Effector memory CD8-positive, alpha-beta T cell (primary cell): Measurements from ENCODE around the gene SEMA4D.

Source experiments
- ATAC-seq: fragments of 150-1000 bp; cut with Tn5 transposase; replicated peaks from 2 replicates; pipeline ENCODE4 v1.10.0; 2021; ENCODE audit warnings: mild to moderate bottlenecking, moderate library complexity
- DNase-seq, 3 experiments: peaks; one replicate each; pipeline ENCODE4 v3.0.0; 2021
- H3K27ac Mint-ChIP-seq, 2 donors: one replicate each; pipeline ENCODE4 v1.8.0; 2022; ENCODE audit warnings: mild to moderate bottlenecking in 2 of 2, mixed read lengths in 2 of 2, moderate library complexity in 2 of 2
- H3K27me3 Mint-ChIP-seq, 2 donors: one replicate each; pipeline ENCODE4 v1.8.0; 2022; ENCODE audit warnings: mixed read lengths in 2 of 2
- H3K36me3 Mint-ChIP-seq: one replicate; pipeline ENCODE4 v1.8.0; 2022; ENCODE audit warnings: mild to moderate bottlenecking, moderate library complexity, mixed read lengths; ENCODE audit not compliant: insufficient read depth
- H3K4me1 Mint-ChIP-seq, 2 donors: one replicate each; pipeline ENCODE4 v1.8.0; 2022; ENCODE audit warnings: low read depth in 2 of 2, mixed read lengths in 2 of 2
- H3K4me3 Mint-ChIP-seq, 2 donors: one replicate each; pipeline ENCODE4 v1.8.0; 2022; ENCODE audit warnings: mild to moderate bottlenecking in 2 of 2, mixed read lengths in 2 of 2, moderate library complexity in 2 of 2
- H3K9me3 Mint-ChIP-seq, 2 donors: one replicate each; pipeline ENCODE4 v1.8.0; 2022; ENCODE audit warnings: mixed read lengths in 2 of 2

The SEMA4D gene

GRCh38 chr9:89460551-89460950 is 37.4 kb downstream of the SEMA4D start:
- DNase-seq (no peak), ATAC-seq (no peak)
- Mint-ChIP-seq H3K36me3 (peaks cover 32% of the 10 kb centered on the region), H3K9me3 (no peaks in the 10 kb centered on the region), H3K27ac (peak overlapping the region; percentile 76 to 92), H3K27me3 (no peaks in the 10 kb centered on the region), H3K4me3 (peak overlapping the region; percentile 9 to 34), H3K4me1 (peaks cover 89% of the 10 kb centered on the region in 2 donors)

GRCh38 chr9:89458768-89459496 is 39.0 kb downstream of the SEMA4D start:
- H3K9me3 Mint-ChIP-seq, result no peaks in the 10 kb centered on the region
- peak overlapping the region; percentile 9 to 34 for H3K4me3 Mint-ChIP-seq
- H3K27me3 Mint-ChIP-seq, result no peaks in the 10 kb centered on the region
- peaks cover 40% of the 10 kb centered on the region for H3K36me3 Mint-ChIP-seq
- peaks cover 88 to 89% of the 10 kb centered on the region in 2 donors for H3K4me1 Mint-ChIP-seq
- ATAC-seq (no peak), DNase-seq (no peak)
- peak overlapping the region; percentile 16 to 92 for H3K27ac Mint-ChIP-seq

- no peak for ATAC-seq
- Mint-ChIP-seq H3K4me3 (peak overlapping the region; percentile 76 to 78), H3K27ac (peak overlapping the region; percentile 91 to 92)
Measured at GRCh38 chr9:89457376-89457855, 40.5 kb downstream of the SEMA4D start.

GRCh38 chr9:89455356-89455824 is 42.5 kb downstream of the SEMA4D start:
- no peaks in the 10 kb centered on the region for H3K27me3 Mint-ChIP-seq
- peak overlapping the region; percentile 76 to 78 for H3K4me3 Mint-ChIP-seq
- DNase-seq (no peak), ATAC-seq (peak; percentile 80)
- H3K36me3 Mint-ChIP-seq, result peaks cover 65% of the 10 kb centered on the region
- no peaks in the 10 kb centered on the region for H3K9me3 Mint-ChIP-seq
- H3K27ac Mint-ChIP-seq, result peak overlapping the region; percentile 91 to 92
- H3K4me1 Mint-ChIP-seq, result peaks cover 76 to 83% of the 10 kb centered on the region in 2 donors

More at GRCh38 chr9:89457376-89457855, 40.5 kb downstream of the SEMA4D start:
- no peaks in the 10 kb centered on the region for H3K9me3 Mint-ChIP-seq
- H3K4me1 Mint-ChIP-seq, result peaks cover 84 to 85% of the 10 kb centered on the region in 2 donors
- H3K36me3 Mint-ChIP-seq, result peaks cover 45% of the 10 kb centered on the region
- no peak for DNase-seq
- no peaks in the 10 kb centered on the region for H3K27me3 Mint-ChIP-seq

- Mint-ChIP-seq H3K27ac (peak overlapping the region; percentile 91 to 92), H3K4me3 (peak overlapping the region; percentile 76 to 78), H3K27me3 (no peaks in the 10 kb centered on the region), H3K9me3 (no peaks in the 10 kb centered on the region), H3K36me3 (peaks cover 67% of the 10 kb centered on the region), H3K4me1 (peaks cover 76 to 83% of the 10 kb centered on the region in 2 donors)
- ATAC-seq, result peak; percentile 25
- DNase-seq, result no peak
Measured at GRCh38 chr9:89454498-89455355, 43.2 kb downstream of the SEMA4D start.

GRCh38 chr9:89453452-89453851 is 44.5 kb downstream of the SEMA4D start:
- H3K4me3 Mint-ChIP-seq, result peak overlapping the region in 1 of 2 donors; percentile 78
- peaks cover 70% of the 10 kb centered on the region for H3K36me3 Mint-ChIP-seq
- no peak for ATAC-seq
- H3K9me3 Mint-ChIP-seq, result no peaks in the 10 kb centered on the region
- peak overlapping the region; percentile 91 to 92 for H3K27ac Mint-ChIP-seq
- no peaks in the 10 kb centered on the region for H3K27me3 Mint-ChIP-seq
- H3K4me1 Mint-ChIP-seq, result peaks cover 76 to 83% of the 10 kb centered on the region in 2 donors
- DNase-seq, result no peak

- no peak for ATAC-seq
- Mint-ChIP-seq H3K27ac (peak overlapping the region; percentile 91 to 92), H3K27me3 (no peaks in the 10 kb centered on the region), H3K36me3 (peaks cover 69% of the 10 kb centered on the region), H3K9me3 (no peaks in the 10 kb centered on the region), H3K4me1 (peaks cover 75 to 83% of the 10 kb centered on the region in 2 donors), H3K4me3 (peak overlapping the region; percentile 10 to 48)
- no peak for DNase-seq
Measured at GRCh38 chr9:89452561-89452960, 45.4 kb downstream of the SEMA4D start.

- no peak for ATAC-seq
- peak overlapping the region; percentile 59 for H3K27ac Mint-ChIP-seq
- H3K9me3 Mint-ChIP-seq, result no peaks in the 10 kb centered on the region
- H3K4me3 Mint-ChIP-seq, result no peak overlapping the region
- no peak for DNase-seq
- no peaks in the 10 kb centered on the region for H3K27me3 Mint-ChIP-seq
- H3K36me3 Mint-ChIP-seq, result peaks cover 71% of the 10 kb centered on the region
- peaks cover 76 to 84% of the 10 kb centered on the region in 2 donors for H3K4me1 Mint-ChIP-seq
Measured at GRCh38 chr9:89450213-89450612, 47.7 kb downstream of the SEMA4D start.

- Mint-ChIP-seq H3K27me3 (no peaks in the 10 kb centered on the region), H3K4me3 (peak overlapping the region; percentile 77 to 78), H3K9me3 (no peaks in the 10 kb centered on the region), H3K36me3 (peaks cover 69% of the 10 kb centered on the region), H3K4me1 (peaks cover 76 to 85% of the 10 kb centered on the region in 2 donors), H3K27ac (peak overlapping the region; percentile 96 to 98)
- DNase-seq (no peak), ATAC-seq (no peak)
Measured at GRCh38 chr9:89449261-89449671, 48.6 kb downstream of the SEMA4D start.

GRCh38 chr9:89448821-89449220 is 49.1 kb downstream of the SEMA4D start:
- Mint-ChIP-seq H3K36me3 (peaks cover 67% of the 10 kb centered on the region), H3K4me1 (peaks cover 76 to 86% of the 10 kb centered on the region in 2 donors), H3K27me3 (no peaks in the 10 kb centered on the region), H3K9me3 (no peaks in the 10 kb centered on the region), H3K4me3 (peak overlapping the region; percentile 77 to 78), H3K27ac (peak overlapping the region; percentile 96 to 98)
- ATAC-seq (no peak), DNase-seq (no peak)

GRCh38 chr9:89448381-89448780 is 49.5 kb downstream of the SEMA4D start:
- H3K4me1 Mint-ChIP-seq, result peaks cover 76 to 86% of the 10 kb centered on the region in 2 donors
- H3K4me3 Mint-ChIP-seq, result peak overlapping the region; percentile 77 to 78
- H3K9me3 Mint-ChIP-seq, result no peaks in the 10 kb centered on the region
- DNase-seq, result peak; percentile 55 to 64 (median 59)
- peak; percentile 78 for ATAC-seq
- no peaks in the 10 kb centered on the region for H3K27me3 Mint-ChIP-seq
- H3K36me3 Mint-ChIP-seq, result peaks cover 63% of the 10 kb centered on the region
- H3K27ac Mint-ChIP-seq, result peak overlapping the region; percentile 96 to 98

- peaks cover 57% of the 10 kb centered on the region for H3K36me3 Mint-ChIP-seq
- peaks cover 71 to 76% of the 10 kb centered on the region in 2 donors for H3K4me1 Mint-ChIP-seq
- peak overlapping the region; percentile 88 to 96 for H3K27ac Mint-ChIP-seq
- H3K9me3 Mint-ChIP-seq, result no peaks in the 10 kb centered on the region
- no peaks in the 10 kb centered on the region for H3K27me3 Mint-ChIP-seq
- peak overlapping the region; percentile 37 to 66 for H3K4me3 Mint-ChIP-seq
- ATAC-seq (no peak), DNase-seq (no peak)
Measured at GRCh38 chr9:89447416-89447815, 50.5 kb downstream of the SEMA4D start.

GRCh38 chr9:89446961-89447310 is 51.0 kb downstream of the SEMA4D start:
- peaks cover 57% of the 10 kb centered on the region for H3K36me3 Mint-ChIP-seq
- peak overlapping the region; percentile 37 to 66 for H3K4me3 Mint-ChIP-seq

More at GRCh38 chr9:89446961-89447310, 51.0 kb downstream of the SEMA4D start:
- DNase-seq (no peak), ATAC-seq (no peak)
- H3K27me3 Mint-ChIP-seq, result no peaks in the 10 kb centered on the region
- peak overlapping the region; percentile 88 to 96 for H3K27ac Mint-ChIP-seq
- H3K4me1 Mint-ChIP-seq, result peaks cover 72 to 79% of the 10 kb centered on the region in 2 donors
- H3K9me3 Mint-ChIP-seq, result no peaks in the 10 kb centered on the region
